GM18507 (cell line): ENCODE results near the gene ARL15.
"Not testable (repeated sequence)": the region's sequence is repeated elsewhere in the genome, so short reads cannot be mapped to it uniquely, and the experiment has no call there.

Experiments
- DNase-seq: peaks from one replicate; pipeline ENCODE4 v3.0.0; 2011; ENCODE audit warnings: low read depth; ENCODE audit not compliant: insufficient read length; ENCODE audit errors: extremely low spot score
- FAIRE-seq: peaks from 2 replicates; lab custom pipeline; 2011; peaks lifted over from hg19 to GRCh38; lab: Jason Lieb, UNC

Gene ARL15

DNA sequence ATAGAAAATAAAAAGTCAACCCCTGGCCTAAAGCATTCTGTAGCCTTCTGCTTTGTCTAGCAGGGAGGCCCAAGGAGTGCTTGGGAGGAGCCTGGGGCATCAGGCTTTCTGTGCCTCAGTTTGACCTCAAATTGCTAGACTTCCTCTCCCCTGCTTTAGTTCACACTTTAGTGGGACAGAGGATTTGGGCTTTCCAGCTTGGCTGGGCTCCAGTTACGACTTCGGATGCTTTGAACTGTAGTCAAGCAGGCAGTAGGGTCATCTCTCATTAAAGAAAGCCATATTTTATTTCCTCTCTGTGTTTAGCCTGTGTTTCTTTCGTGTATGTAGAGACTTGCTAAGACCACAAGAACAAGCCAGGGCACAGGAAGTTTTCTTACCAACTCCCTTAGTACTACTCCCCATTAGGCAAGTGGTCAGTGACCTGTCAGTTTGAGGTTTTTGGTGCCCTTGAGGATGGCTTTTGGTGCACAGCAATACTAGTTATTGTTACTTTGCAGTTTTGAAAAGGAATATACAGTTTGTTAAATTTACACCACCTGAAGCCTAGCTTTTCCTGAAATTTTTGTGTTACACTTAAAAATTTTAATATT lies 415.2 kb downstream of the ARL15 start:
- DNase-seq, result no peak
- no peak for FAIRE-seq

DNA sequence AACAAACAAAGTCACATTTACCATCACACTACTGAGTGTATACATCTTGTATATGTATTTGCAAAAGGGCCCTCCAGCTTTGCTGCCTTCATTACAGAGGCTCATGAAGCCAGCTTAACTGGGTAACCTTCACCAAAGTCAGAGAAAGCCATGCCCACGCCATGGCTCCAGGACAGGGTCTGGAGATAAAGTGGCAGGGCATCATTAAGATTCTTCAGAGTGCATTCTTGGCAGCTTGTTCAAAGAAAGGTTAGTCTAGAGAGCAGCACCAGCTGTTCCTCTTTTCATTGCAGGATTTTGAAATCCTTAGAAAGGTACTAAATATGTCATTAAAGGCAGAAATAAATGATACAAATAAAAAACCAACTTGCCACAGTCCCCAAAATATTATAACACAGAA lies 416.7 kb downstream of the ARL15 start:
- FAIRE-seq, result no peak
- DNase-seq, result no peak

DNA sequence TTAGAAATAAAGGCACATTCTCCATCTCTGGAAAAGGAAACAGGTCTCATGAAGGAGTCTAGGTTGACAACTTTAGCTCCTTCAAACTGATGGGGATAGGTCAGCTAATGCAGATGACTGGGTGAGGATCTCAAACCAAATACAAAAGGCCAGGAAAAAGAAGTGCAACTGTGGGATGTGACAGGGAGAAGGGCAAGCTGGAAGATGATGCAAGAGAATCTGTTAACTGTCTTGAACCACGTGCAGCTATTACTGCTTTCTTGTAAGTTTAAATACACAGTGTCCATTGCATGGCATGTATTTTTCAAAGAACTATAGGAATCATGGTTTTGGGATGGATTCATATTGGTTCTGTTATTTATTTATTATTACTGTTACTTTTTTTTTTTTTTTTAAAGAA lies 418.1 kb downstream of the ARL15 start:
- DNase-seq (no peak), FAIRE-seq (no peak)

DNA sequence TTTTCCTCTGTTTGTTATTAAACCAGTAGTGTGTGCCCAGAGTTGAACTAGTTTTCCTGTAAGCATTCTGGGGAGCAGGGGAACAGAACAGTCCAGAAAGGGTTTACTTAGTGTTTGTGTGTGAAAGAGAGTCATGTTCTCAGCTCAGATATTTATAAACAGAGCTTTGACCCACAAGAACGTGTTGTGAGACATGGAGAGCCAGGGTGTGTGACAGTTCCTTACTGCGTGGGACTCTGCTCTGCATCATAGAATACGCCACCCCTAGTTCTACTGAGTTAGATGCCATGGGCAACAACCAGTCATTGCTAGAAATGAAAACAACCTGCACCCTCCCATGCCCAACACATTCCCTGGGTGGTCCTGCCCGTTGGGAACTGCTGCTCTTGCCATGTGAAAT lies 419.2 kb downstream of the ARL15 start:
- FAIRE-seq, result no peak
- no peak for DNase-seq

DNA sequence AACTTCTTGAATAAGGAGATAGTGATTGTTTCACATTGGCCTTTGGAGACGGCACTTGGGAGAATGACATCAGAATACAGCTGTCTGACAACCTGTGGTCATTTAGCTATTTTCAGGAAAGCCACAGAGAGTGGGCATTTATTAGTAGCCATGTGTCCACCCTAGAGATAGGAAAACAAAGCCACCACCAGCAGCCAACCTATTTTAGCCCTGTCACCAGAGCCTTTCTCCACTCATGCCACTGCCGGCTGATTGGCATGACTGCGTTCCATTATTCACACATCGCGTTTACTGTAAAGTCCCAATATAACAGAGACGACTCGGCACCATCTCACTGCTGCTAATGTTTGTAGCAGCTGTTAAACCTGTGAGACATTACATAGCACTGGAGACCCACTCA lies 419.9 kb downstream of the ARL15 start:
- FAIRE-seq (no peak), DNase-seq (no peak)

DNA sequence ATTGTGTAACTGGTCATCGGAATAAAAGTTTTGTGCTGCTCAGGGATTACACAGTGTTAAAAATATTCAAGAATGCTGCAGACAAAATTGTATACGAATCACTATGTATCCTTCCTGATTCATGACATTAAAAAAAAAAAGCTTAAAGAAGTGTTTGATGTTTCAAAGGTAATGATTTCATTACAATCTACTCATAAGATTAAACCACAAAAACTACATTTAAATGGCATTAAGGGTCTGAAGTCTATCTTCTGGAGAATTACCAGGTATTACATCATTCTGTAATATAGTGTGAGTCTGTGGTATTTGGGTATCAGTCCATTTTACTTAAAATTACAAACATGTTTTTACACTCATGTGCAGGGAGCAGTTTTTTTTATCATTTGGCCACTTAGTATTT lies 425.5 kb downstream of the ARL15 start:
- FAIRE-seq, result no peak
- DNase-seq, result no peak

DNA sequence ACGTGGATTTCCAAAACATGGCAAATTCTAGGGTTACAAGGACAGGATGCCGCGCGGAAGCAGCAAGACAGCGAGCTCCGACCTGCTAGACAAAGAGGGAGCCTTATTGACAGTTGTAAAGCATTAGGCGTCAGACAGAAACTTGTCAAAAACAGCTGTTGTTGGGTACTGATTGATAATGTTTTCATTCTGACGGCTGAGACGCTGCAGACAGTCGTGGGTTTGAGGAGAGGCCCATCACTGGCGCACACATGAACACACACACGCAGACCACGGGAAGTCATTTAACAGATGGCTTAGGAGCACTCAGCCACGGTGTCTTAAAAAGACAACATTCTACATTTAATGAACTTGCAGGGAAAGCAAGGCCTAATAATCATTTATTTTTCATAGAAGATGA lies 426.0 kb downstream of the ARL15 start:
- FAIRE-seq, result no peak
- no peak for DNase-seq

DNA sequence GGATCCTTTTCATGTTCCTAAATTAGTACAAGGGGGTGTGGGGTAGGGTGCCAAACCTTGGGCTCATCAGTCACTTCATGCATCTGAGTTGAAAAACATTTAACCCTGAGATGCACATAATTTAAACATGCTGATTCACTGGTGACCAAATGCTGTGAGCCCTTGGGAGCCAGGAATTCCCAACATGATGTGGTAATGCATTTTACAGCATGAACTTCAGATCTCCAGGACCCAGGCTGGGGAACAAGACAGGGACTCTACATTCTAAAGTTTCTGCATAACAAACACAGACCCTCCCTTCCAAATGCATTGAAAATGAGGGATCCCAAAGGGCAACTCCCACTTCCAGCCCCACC lies 427.7 kb downstream of the ARL15 start:
- DNase-seq, result no peak
- no peak for FAIRE-seq

DNA sequence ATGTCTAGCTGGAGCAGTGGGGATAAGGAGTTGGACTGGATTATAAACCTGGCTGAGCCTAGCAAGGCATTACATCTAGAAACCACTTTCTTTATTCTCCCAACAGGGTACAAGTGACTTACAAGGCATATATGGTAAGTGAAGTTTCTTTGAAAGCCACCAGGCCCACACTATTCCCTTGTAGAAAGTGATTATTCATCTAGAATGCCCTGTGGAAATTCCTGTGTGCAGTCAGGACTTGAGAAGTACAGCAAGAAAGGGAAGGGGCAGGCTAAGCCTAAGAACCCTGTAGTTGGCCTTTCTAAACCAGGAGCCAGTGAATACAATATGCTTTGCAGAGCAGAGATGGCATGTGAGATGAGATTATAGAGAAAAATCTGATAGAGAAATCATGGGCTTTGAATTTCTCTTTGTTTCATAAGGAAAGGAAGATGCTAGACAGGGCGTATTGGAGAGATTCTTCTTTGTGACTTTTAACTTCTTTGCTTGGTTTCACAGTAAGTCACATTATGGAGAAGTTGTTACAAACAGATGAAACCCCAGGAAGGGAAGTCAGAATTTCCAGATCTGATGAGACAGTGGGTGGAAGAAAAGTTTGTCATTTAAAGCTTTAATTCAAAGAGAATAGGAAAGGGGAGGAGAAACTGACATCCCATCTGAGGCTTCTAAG lies 428.2 kb downstream of the ARL15 start:
- FAIRE-seq (no peak), DNase-seq (no peak)

DNA sequence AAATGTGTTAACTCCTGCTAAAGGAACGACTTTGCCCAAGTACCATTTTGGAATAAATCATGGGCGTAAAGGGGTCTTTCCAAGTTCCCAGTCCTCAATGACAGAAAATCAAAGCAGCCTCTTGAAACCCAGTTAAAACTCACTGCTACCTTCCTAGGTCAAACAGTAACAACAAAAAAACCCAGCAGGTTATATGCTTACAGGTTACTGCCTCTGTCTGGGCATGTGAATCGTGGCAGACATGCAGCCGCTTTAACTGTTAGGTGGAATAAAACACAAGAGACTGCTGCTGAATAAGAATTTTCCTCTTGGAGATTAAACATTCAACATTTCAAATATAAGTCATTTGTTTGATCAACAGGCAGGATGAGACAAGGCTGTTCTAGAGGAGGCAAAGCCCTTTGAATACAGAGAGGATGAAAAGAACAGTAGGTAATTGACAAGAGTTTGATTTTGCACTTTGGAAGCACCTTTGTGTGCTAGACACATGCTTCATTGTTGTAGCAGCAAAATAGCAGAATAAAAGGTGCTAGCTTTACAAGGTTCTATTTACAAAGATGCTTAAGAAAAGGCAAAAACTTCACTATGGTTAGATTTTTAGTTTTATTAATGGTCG lies 430.6 kb downstream of the ARL15 start:
- DNase-seq, result no peak
- FAIRE-seq, result no peak

DNA sequence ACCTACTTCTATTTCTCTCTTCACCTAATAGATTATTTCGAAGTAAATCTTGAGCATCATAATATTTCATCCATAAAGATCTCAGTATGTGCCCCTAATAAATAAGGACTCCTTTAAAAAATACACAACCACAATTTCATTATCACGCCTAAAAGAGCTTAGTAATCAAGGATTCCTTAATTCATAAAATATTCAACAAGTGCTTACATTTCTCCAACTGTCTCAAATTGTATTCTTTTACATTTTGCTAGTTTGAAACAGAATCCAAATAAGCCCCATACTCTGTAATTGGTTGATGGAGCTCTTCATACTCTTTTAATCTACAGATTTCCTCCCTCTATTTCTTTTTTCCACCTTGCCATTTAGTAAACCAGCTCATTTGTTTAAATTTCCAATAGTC lies 432.4 kb downstream of the ARL15 start:
- DNase-seq (no peak), FAIRE-seq (no peak)

DNA sequence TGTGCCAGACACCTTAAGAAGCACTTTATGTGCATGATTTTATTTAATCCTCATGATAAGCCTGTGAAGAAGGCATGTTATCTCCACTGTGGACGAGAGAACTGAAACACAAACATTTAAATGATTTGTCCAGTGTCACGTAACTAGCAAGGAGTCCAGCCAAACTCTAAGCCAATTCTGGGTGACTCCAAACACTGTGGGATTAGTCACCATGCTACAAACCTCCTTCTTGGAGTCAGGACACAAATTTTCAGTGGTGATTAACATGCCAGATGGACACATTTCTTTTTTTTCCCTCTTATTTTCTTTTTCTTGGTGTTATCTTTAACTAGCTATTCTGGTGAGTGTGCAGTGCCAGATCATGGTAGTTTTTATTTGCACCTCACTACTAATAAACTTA lies 433.1 kb downstream of the ARL15 start:
- DNase-seq (no peak), FAIRE-seq (no peak)

DNA sequence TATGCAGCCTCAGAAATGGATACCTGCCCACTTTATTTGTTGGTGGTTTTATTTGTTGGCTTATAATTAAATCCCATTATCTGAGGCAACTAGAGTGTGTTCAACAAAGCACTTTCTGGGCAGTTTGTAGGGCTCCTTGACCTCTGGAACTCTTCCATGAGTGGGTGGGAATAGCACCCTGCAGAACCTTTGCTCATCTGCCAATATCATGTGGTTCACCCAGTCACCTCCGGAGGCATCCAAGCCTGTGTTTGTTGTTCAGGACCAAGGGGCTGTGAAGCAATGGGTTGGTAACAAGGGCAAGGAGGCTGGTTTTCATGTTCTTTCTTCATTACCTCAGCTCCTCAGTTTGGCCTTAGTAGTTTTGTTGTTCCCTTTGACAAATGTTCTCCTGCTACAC lies 436.0 kb downstream of the ARL15 start:
- FAIRE-seq, result no peak
- DNase-seq, result no peak

DNA sequence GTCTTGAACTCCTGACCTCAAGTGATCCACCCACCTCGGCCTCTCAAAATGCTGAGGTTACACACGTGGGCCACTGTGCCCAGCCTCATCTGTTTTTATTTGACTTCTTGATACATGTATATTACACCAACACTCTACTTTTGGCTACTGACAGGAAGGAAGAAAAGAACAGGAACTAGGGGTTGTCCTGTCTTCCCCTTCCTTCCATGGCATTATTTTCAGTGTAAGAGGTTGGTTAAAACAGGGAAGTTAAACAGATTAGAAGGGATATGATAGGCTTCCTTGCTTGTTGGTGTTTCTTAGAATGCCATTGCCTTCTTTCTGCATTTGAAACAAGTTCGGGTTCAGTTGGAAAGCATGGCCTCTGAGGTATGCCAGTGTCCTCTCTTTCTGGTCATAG lies 437.1 kb downstream of the ARL15 start:
- DNase-seq (no peak), FAIRE-seq (no peak)

DNA sequence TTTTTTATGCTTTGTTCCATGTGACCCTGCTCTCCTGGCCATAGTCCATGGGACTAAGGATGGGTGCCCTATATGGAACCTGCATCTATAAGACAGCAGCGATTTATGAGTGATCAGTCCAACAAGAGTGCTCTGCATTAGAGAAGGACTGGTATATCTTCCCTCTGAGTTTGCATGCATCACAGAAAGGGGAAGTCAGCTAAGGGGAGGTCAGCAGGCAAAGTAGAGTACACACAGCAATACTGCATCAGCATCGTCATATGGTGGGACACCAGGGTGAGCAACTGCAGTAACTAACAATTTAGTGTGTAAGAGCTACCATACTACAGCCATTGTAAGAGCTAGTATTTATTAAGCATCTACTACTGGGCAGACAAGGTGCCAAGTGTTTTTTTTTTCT lies 438.6 kb downstream of the ARL15 start:
- FAIRE-seq, result no peak

DNA sequence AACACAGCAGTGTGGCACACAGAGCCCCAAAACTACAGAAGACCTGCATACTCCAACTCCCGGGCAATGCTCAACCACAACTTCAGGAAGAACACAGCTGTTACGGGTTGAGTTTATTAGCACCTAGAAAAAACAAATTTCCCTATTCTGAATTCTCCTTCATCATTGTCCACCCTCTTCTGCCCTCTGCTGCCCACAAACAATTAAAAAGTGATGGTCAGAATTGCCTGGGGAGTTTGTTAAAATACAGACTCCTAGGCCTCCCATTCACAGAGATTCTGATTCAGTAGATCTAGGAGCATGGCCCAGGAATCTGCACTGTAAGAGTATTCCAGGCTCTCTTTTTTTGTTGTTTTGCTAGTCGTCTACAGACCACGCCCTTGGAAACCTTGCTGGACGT lies 439.3 kb downstream of the ARL15 start:
- FAIRE-seq (no peak), DNase-seq (no peak)

More for the DNA sequence above, 438.6 kb downstream of the ARL15 start:
- DNase-seq, result no peak

DNA sequence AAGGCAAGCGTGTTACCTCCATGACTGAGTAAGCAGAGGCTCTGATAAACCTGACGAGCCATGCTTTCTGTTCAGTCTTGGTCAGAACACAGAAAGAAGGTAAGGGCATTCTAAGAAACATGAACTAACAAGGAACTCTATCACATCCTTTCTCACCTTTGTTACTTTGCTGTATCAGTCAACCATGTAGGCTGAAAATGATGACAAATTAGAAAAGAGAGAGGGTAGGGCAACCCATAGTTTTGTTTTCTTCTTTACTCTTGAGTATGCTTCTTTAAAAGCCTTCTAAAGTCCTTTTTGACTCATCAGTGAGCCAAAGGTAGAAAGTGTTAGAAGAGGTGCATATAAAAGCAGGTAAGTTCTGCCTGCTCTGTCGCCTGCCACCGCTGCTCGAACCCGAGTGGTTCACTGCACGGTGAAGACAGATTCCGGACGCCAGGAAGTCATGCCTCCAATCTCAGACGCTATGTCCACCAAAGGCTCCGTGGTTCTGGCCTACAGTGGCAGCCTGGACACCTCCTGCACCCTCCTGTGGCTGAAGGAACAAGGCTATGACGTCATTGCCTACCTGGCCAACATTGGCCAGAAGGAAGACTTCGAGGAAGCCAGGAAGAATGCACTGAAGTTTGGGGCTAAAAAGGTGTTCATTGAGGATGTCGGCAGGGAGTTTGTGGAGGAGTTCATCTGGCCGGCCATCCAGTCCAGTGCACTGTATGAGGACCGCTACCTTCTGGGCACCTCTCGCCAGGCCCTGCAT lies 451.5 kb downstream of the ARL15 start:
- FAIRE-seq (no peak), DNase-seq (no peak)

DNA sequence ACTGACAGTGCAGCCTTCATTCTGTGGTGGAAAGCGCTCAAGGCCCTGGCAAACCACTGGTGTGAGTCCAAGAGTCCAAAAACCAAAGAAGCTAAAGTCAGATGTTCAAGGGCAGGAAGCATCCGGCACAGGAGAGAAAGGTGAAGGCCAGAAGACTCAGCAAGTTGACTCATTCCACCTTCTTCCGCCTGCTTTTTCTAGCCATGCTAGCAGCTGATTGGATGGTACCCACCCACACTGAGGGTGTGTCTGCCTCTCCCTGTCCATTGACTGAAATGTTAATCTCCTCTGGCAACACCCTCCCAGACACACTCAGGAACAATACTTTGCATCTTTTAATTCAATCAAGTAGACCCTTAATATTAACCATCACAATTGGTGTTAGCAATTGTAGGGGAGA lies 453.9 kb downstream of the ARL15 start:
- DNase-seq (no peak), FAIRE-seq (no peak)

DNA sequence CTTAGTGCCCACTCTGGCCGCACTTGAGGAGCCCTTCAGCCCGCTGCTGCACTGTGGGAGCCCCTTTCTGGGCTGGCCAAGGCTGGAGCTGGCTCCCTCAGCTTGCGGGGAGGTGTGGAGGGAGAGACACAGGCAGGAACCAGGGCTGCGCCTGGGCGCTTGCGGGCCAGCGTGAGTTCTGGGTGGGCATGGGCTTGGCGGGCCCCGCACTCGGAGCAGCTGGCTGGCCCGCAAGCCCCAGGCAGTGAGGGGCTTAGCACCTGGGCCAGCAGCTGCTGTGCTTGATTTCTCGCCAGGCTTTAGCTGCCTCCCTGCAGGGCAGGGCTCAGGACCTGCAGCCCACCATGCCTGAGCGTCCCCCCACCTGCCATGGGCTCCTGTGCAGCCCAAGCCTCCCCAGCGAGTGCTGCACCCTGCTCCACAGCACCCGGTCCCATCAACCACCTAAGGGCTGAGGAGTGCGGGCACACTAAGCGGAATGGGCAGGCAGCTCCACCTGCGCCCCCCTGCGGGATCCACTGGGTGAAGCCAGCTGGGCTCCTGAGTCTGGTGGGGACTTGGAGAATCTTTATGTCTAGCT lies 473.4 kb downstream of the ARL15 start:
- DNase-seq, FAIRE-seq: not testable (repeated sequence)

DNA sequence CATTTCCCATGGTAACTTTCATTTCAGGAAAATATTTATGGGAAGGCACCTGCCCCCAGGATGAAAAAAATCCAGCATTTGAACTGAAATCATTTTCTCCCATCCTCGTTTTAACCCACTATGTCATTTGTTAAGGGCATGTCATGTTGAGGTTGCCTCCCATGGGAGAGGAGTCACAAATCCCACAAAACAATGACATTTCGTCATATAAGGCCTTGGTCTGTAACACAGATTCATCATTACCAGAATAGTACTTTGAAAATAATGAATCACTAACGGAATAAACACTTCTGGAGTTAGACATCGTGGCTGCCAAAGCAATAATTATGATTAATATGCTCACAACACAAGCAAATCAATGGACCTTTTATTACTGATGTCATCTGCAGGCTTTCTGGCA lies 475.9 kb downstream of the ARL15 start:
- DNase-seq (no peak), FAIRE-seq (no peak)
